Activated CD8-positive, alpha-beta memory T cell treated with anti-CD3 and anti-CD28 coated beads, Interleukin-2, amount 10 ng/mL, durations not matched to agents 7 days and 5 days (primary cell): ENCODE data around the gene IZUMO1. TPM values are rescaled to one million over a fixed set of nuclear protein-coding genes. Genes with fewer than 3 reads are reported as not detected.
"Not testable (repeated sequence)": the region's sequence is repeated elsewhere in the genome, so short reads cannot be mapped to it uniquely, and the experiment has no call there.

Experiments used
- ATAC-seq: fragments of 150-1000 bp; cut with Tn5 transposase; one replicate; pipeline ENCODE4 v1.10.0; 2021; ENCODE audit warnings: moderate library complexity
- CTCF ChIA-PET: fragments of 350-600 bp; sonication (Branson Sonifier 250); formaldehyde crosslinking; loops from one replicate; lab custom pipeline; 2021; ENCODE audit warnings: antibody characterized with exemption; lab: Charles Lee
- DNase-seq: peaks from one replicate; pipeline ENCODE4 v3.0.0-alpha.2; 2020
- H3K27ac Mint-ChIP-seq: one replicate; pipeline ENCODE4 v1.8.0; 2021; ENCODE audit warnings: mild to moderate bottlenecking, mixed read lengths
- H3K27me3 Mint-ChIP-seq: one replicate; pipeline ENCODE4 v1.8.0; 2021; ENCODE audit warnings: mixed read lengths
- H3K36me3 Mint-ChIP-seq: one replicate; pipeline ENCODE4 v1.8.0; 2021; ENCODE audit warnings: mild to moderate bottlenecking, mixed read lengths
- H3K4me1 Mint-ChIP-seq: one replicate; pipeline ENCODE4 v1.8.0; 2021; ENCODE audit warnings: mixed read lengths
- H3K4me3 Mint-ChIP-seq: one replicate; pipeline ENCODE4 v1.8.0; 2021; ENCODE audit warnings: mild to moderate bottlenecking, moderate library complexity, mixed read lengths
- H3K9me3 Mint-ChIP-seq: one replicate; pipeline ENCODE4 v1.8.0; 2022; ENCODE audit warnings: low read depth, mixed read lengths
- total RNA-seq, 2 experiments: library from RNA; stranded (reverse); gene quantifications; one replicate each; pipeline ENCODE4 v1.2.3, GENCODE V29; 2021

Gene IZUMO1
- total RNA-seq, 2 experiments from 2014 or later: not detected

- Mint-ChIP-seq H3K36me3 (peaks cover 16% of the 10 kb centered on the region), H3K4me3 (no peak overlapping the region), H3K27ac (no peak overlapping the region), H3K9me3 (peaks cover 14% of the 10 kb centered on the region), H3K4me1 (peaks cover 26% of the 10 kb centered on the region), H3K27me3 (no peaks in the 10 kb centered on the region)
- CTCF ChIA-PET: interaction anchor here (0.7 to 1.9 kb wide), 3 partner anchors 17 to 127 kb away, joined by 3 to 8 read pairs (median 3); no protein-coding TSS in a partner anchor
- no peak for ATAC-seq
- no peak for DNase-seq
Observed at GRCh38 chr19:48722196-48722708, 24.5 kb downstream of the IZUMO1 start.

GRCh38 chr19:48720613-48721296 is 26.0 kb downstream of the IZUMO1 start:
- H3K27me3 Mint-ChIP-seq: no peaks in the 10 kb centered on the region
- H3K4me1 Mint-ChIP-seq: peaks cover 19% of the 10 kb centered on the region
- DNase-seq (peak; percentile 98), ATAC-seq (peak; percentile 97)
- peak overlapping the region; percentile 95 for H3K4me3 Mint-ChIP-seq
- H3K36me3 Mint-ChIP-seq: peaks cover 10% of the 10 kb centered on the region
- CTCF ChIA-PET: interaction anchor here (0.7 to 1.9 kb wide), 3 partner anchors 18 to 122 kb away, joined by 3 to 8 read pairs (median 4); partner anchors contain the start of gene CA11
- H3K27ac Mint-ChIP-seq: peak overlapping the region; percentile 98
- H3K9me3 Mint-ChIP-seq: peaks cover 7% of the 10 kb centered on the region

GRCh38 chr19:48720251-48720612 is 26.5 kb downstream of the IZUMO1 start:
- Mint-ChIP-seq H3K27ac (peak overlapping the region; percentile 98), H3K36me3 (peaks cover 5% of the 10 kb centered on the region), H3K4me1 (peaks cover 16% of the 10 kb centered on the region), H3K9me3 (peaks cover 3% of the 10 kb centered on the region), H3K4me3 (peak overlapping the region; percentile 95), H3K27me3 (no peaks in the 10 kb centered on the region)
- ATAC-seq (peak; percentile 25), DNase-seq (no peak)
- CTCF ChIA-PET: interaction anchor here (0.7 to 1.9 kb wide), 3 partner anchors 19 to 122 kb away, joined by 3 to 8 read pairs (median 4); partner anchors contain the start of gene CA11

DNA sequence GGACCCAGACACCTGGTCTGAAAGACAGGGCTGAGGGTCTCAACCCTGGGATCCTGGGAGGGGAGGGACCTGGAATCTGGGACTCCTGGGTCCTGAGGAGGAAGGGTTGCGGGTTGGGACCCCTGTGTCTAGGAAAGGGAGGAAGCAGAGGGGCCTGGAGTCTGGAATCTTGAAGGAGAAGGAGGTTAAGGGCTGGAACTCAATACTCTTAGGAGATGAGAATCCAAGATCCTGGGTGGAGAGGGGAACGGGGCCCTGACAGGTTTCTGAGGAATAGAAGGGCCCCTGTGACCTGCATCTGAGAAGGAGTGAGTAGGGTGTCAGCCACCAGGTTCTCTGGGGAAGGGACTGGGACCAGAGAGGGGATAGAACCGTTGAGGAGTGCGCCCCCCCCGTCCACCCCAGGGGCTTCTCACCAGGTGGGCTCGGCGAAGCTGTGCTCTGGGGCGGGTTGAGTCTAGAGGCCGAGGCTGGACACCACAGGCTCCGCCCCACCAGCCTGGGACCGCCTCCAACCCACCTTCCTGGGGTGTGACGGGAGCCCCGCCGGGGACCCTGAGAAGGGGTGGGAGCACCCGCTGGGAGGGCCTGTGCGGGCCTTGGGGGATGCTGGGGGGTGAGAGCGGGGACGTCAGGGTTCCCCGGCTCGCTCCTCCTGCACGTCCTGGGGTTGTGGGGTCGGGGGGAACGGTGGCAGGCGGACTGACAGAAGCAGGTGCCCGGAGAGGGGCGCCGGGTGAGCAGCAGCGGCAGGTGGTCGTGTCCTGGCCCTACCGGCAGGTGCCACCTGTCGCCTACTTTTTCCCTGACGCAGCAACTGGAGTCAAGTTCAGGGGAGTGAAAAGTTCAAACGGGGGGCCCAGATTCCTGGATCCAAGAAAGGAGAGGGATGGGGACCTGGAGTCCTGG is 27.2 kb downstream of the IZUMO1 start, which contains the start of gene MAMSTR:
Gene MAMSTR (minus strand): TSS at position 463 of the 909 bp plus-strand sequence. CDS start 694 bp downstream, outside the sequence.
- DNase-seq (no peak), ATAC-seq (no peak)
- H3K36me3 Mint-ChIP-seq: no peaks in the 10 kb centered on the region
- H3K4me1 Mint-ChIP-seq: peaks cover 14% of the 10 kb centered on the region
- CTCF ChIA-PET: no interaction called here
- no peaks in the 10 kb centered on the region for H3K27me3 Mint-ChIP-seq
- H3K9me3 Mint-ChIP-seq: no peaks in the 10 kb centered on the region
- H3K4me3 Mint-ChIP-seq: peak within 1 kb of the TSS; percentile 95
- peak within 1 kb of the TSS; percentile 98 for H3K27ac Mint-ChIP-seq

GRCh38 chr19:48718711-48719231 is 27.9 kb downstream of the IZUMO1 start:
- no peak overlapping the region for H3K27ac Mint-ChIP-seq
- H3K4me3 Mint-ChIP-seq: no peak overlapping the region
- no peak for ATAC-seq
- H3K27me3 Mint-ChIP-seq: no peaks in the 10 kb centered on the region
- H3K4me1 Mint-ChIP-seq: peaks cover 16% of the 10 kb centered on the region
- H3K36me3 Mint-ChIP-seq: no peaks in the 10 kb centered on the region
- no peak for DNase-seq
- no peaks in the 10 kb centered on the region for H3K9me3 Mint-ChIP-seq
- CTCF ChIA-PET: no interaction called here

DNA sequence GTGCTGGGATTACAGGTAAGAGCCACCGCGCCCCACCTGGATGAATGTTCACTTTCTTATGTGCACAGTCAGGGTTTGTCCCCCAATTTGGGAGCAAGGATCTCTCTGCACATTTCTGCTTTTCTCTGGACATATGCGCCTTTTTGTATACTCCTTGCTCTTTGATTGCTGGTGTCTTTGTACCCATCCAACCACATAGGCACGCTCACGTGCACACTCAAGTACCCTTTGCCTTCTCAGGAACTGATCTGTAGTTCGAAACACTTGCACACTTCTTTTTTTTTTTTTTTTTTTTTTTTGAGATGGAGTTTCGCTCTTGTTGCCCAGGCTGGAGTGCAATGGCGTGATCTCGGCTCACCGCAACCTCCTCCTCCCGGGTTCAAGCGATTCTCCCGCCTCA is 28.6 kb downstream of the IZUMO1 start:
- H3K36me3 Mint-ChIP-seq, H3K27me3 Mint-ChIP-seq, CTCF ChIA-PET, H3K4me3 Mint-ChIP-seq, DNase-seq, ATAC-seq, H3K9me3 Mint-ChIP-seq, H3K27ac Mint-ChIP-seq: not testable (repeated sequence)
- peaks cover 18% of the 10 kb centered on the region for H3K4me1 Mint-ChIP-seq

GRCh38 chr19:48716562-48717291 is 30.0 kb downstream of the IZUMO1 start:
- DNase-seq: no peak
- peaks cover 2% of the 10 kb centered on the region for H3K36me3 Mint-ChIP-seq
- no peak overlapping the region for H3K4me3 Mint-ChIP-seq
- H3K27ac Mint-ChIP-seq: no peak overlapping the region
- ATAC-seq: no peak
- H3K27me3 Mint-ChIP-seq: no peaks in the 10 kb centered on the region
- CTCF ChIA-PET: interaction anchor here (0.6 to 1.7 kb wide), 3 partner anchors 9 to 1233 kb away, joined by 3 to 5 read pairs (median 3); partner anchors contain the start of gene KPTN
- H3K9me3 Mint-ChIP-seq: no peaks in the 10 kb centered on the region
- peaks cover 16% of the 10 kb centered on the region for H3K4me1 Mint-ChIP-seq

- ATAC-seq (no peak), DNase-seq (no peak)
- Mint-ChIP-seq H3K4me3 (peak overlapping the region; percentile 79), H3K27me3 (no peaks in the 10 kb centered on the region), H3K9me3 (no peaks in the 10 kb centered on the region), H3K4me1 (peaks cover 15% of the 10 kb centered on the region), H3K36me3 (peaks cover 8% of the 10 kb centered on the region), H3K27ac (no peak overlapping the region)
- CTCF ChIA-PET: interaction anchor here (1.2 kb wide), 1 partner anchor 41 kb away, joined by 3 read pairs; no protein-coding TSS in a partner anchor
Observed at GRCh38 chr19:48715681-48716171, 31.0 kb downstream of the IZUMO1 start.

GRCh38 chr19:48714759-48715675 is 31.7 kb downstream of the IZUMO1 start:
- Mint-ChIP-seq H3K4me3 (peak overlapping the region; percentile 79), H3K9me3 (no peaks in the 10 kb centered on the region), H3K27ac (peak overlapping the region; percentile 82), H3K36me3 (peaks cover 9% of the 10 kb centered on the region), H3K27me3 (no peaks in the 10 kb centered on the region), H3K4me1 (peaks cover 10% of the 10 kb centered on the region)
- CTCF ChIA-PET: interaction anchor here (1.1 to 2.4 kb wide), 2 partner anchors 10 to 24 kb away, joined by 4 to 9 read pairs; no protein-coding TSS in a partner anchor
- DNase-seq: no peak
- no peak for ATAC-seq

GRCh38 chr19:48713864-48714755 is 32.6 kb downstream of the IZUMO1 start:
- CTCF ChIA-PET: interaction anchor here (0.9 to 2.4 kb wide), 6 partner anchors 11 to 279 kb away, joined by 3 to 9 read pairs (median 4); partner anchors contain the start of genes GYS1 and RUVBL2
- peaks cover 10% of the 10 kb centered on the region for H3K4me1 Mint-ChIP-seq
- peaks cover 9% of the 10 kb centered on the region for H3K36me3 Mint-ChIP-seq
- DNase-seq (peak; percentile 99), ATAC-seq (peak; percentile 95)
- H3K27ac Mint-ChIP-seq: peak overlapping the region; percentile 82
- no peaks in the 10 kb centered on the region for H3K27me3 Mint-ChIP-seq
- peak overlapping the region; percentile 79 for H3K4me3 Mint-ChIP-seq
- H3K9me3 Mint-ChIP-seq: no peaks in the 10 kb centered on the region
